ENCODE measurements around the gene IL17RB.
A peak's percentile ranks its signal among the peaks of the same experiment; 100 is the strongest.

Gene IL17RB

DNA sequence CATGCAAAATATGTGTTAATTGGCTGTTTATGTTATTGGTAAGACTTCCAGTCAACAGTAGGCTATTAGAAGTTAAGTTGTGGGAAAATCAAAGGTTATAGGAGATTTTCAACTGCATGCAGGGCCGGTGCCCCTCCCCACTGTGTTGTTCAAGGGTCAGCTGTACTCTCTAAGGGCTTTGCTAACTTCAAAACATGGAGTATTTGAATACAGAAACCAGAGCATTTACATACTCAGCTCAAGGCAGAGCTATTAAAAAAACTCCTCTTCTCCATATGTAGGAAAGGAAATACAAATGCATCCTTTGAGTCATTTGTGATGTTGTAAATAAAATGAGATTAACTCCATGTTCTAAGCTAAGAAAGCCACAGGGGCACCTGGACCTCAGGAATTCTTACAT, 16.8 kb downstream of the IL17RB start:
- DNase-seq (no peak), ATAC-seq (no peak)

GRCh38 chr3:53865732-53866499, 19.5 kb downstream of the IL17RB start:
- DNase-seq (no peak), ATAC-seq (no peak)

DNA sequence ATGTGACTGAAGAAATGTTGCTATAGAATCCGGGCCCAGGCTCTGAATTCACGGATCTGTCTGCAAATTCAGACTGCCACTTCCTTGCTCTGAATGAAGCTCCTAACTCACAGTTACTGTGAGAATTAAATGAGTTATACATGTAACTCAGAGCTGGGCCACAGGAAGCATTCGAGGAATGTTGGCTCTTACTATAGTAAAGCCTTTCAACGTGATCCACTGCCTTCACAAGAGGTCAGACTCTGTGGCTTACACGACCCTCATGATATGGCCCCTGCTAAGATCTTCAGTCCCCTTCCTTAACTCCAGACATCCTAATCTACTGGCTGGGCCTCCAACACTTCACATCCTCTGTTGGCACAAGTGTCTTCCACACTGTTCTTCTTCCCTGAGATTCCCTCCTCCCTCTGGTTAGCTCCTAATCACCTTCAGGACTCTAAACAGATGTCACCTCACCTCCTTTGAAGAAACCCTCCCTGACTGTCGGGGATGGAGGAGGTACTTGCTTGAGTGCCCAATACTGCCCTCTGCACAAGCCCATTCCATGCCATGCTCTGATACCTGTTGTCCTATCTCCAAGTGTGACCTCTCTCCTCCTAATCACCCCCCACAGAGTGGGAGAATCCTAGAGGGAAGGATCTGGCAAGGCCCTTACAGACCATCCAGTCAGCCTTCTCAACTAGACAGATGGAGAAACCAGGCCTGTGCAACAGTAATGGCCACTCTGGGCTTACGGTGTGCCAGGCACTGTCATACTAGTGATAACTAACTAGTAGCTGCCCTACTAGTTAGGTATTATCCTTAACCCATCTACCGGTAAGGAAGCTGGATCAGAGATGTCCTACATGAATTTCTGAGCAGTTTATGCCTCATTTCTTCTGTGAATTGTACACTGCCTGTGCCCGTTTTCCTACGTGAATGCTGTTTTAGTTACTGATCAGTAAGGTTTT, 34.3 kb downstream of the IL17RB start:
- ATAC-seq: no peak
- DNase-seq: no peak

DNA sequence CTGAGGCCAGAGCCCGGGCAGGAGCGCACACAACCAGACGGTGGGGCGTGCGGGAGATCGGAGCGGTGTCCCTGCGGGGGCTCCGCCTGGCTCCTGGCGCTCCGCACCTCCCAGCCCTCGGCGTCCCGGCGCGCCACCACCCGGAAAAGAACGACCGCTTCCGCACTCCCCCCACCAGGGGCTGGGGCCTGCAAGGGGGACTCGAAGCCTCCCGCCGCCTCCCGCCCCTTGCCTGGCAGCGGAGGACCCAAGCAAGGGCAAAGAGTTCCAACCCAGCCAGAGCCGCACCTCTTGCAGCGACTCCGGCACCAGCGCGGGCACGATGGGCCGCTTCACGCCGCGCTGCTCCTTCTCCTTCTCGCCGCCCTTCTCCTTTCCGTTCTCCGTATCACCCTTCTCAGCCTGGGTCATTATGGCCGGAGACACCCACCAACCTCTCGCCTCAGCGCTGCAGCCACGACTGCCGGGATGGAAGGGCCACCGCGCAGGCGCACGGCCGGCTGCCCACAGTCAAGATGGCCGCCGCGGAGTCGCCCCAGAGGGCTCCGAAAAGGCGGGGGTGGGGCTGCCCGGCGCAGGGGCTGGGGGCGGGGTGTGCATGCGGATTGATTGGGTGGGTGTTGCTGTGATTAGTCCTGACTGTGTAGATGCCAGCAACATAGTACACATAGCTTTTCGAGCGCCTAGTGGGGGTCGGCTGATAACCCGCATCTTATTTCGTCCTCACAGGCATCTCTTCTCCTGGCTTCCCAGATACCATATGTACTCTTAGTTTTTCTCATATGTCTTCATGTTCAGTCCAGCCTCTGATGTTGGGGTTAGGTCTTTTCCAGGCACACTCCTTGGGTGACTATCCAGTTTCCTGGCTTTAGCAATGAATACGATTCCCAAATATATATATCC, 35.6 kb downstream of the IL17RB start, which contains the start of gene ACTR8:
Gene ACTR8 (minus strand): TSS at position 462 of the 903 bp plus-strand sequence. CDS start 51 bp downstream, at position 411.
- peak; percentile 89 for DNase-seq
- ATAC-seq: peak; percentile 95

DNA sequence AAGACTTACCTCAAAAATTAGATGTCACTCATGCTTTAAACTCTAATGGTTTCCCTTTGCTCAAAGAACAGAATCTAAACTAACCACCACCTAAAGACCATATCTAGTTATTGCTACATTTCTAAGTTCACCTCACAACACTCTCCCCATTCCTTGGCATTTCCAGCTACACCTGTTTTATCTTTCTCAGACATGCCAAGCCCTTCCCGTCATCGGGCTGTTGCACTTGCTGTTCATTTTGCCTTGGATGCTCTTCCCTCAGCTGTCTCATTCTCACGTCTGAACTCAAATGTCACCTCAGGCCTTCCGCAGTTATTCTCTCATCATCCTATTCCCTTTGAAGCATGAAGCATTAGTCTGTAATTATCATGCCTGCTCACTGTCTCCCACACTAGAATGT, 36.6 kb downstream of the IL17RB start:
- DNase-seq (no peak), ATAC-seq (no peak)

GRCh38 chr3:53884623-53885022, 38.3 kb downstream of the IL17RB start:
- DNase-seq: no peak
- no peak for ATAC-seq

GRCh38 chr3:53885239-53885638, 38.9 kb downstream of the IL17RB start:
- no peak for ATAC-seq

DNA sequence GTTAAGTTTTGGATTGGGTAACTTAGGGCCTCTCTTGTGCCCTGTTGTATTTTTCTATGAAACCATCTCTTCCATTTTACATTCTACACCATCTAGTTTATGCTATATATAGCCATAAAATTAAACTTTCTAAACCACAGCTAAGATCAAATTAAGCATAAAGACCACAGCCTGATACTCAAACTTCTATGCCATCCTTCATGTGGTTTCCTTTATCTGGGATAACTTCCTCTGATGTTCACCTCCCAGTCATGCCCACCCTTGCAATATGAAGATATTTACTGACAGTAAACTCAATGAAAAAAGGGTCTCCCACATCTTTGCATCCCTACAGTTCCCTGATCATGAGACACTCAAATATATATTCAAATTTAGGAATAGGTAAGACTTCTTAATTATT, 41.1 kb downstream of the IL17RB start:
- DNase-seq: no peak
- ATAC-seq: no peak

More at GRCh38 chr3:53885239-53885638, 38.9 kb downstream of the IL17RB start:
- no peak for DNase-seq

- ATAC-seq: no peak
- no peak for DNase-seq
Measured at GRCh38 chr3:53888232-53888631, 41.9 kb downstream of the IL17RB start.

GRCh38 chr3:53890726-53891475, 44.5 kb downstream of the IL17RB start:
- peak; percentile 33 for DNase-seq
- no peak for ATAC-seq

DNA sequence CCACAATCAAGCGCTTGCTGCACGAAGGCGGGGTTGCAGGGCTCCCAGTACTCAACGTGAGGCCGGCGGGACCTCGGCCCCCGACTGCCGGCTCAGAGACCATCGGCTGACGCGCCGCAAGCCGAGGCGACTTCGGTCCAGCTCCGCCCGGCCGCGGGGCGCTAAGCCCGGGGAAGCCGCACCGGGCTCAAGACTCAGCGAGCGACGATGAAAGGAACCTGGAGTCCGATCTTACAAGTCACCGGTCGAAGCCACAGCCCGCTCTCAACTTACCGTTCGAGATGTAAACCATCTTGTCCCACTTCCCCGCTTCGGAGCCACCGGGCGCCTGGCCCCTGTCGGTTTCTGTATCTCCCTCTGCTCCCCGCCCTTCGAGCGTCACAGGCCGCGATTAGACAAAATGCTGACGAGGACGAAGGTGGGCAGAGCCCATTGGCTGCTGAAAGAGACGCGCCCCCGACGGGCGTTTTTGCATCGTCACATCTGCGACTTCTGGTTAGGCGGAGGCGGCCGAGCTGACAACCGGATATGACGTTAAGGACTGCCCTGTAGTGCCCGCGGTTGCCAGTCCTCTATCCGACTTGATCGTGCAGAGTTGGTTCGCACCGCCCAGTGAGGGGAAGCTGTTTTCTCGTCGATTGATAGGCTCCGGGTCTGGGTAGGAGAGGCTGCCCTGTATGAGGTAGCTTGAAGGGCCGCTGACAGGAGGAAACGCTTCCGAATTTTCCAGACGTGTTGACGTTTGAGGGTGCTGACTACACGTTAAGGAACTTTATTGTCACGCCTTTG, 45.3 kb downstream of the IL17RB start, which contains the start of gene SELENOK:
Gene SELENOK (minus strand): TSS at position 363 of the 789 bp plus-strand sequence.
- peak; percentile 94 for DNase-seq
- ATAC-seq: peak; percentile 97

DNA sequence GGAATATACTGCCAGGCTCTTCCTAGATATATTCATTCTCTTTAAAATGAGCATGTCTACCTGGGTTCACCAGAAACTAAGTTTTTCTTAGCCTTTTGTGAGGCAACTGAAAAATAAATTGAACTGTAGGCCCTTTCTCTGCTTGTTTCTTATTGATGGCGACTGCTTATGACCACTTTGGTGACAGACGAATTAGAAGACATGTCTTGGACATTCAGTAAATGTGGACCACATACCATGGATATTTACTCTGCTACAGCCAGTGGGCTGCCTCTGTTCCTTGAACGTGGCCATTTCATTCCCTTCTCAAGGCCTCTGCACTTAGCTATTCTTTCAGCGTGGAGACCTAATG, 45.9 kb downstream of the IL17RB start:
- ATAC-seq: no peak
- no peak for DNase-seq

GRCh38 chr3:53899750-53900149, 53.4 kb downstream of the IL17RB start:
- ATAC-seq (no peak), DNase-seq (no peak)

DNA sequence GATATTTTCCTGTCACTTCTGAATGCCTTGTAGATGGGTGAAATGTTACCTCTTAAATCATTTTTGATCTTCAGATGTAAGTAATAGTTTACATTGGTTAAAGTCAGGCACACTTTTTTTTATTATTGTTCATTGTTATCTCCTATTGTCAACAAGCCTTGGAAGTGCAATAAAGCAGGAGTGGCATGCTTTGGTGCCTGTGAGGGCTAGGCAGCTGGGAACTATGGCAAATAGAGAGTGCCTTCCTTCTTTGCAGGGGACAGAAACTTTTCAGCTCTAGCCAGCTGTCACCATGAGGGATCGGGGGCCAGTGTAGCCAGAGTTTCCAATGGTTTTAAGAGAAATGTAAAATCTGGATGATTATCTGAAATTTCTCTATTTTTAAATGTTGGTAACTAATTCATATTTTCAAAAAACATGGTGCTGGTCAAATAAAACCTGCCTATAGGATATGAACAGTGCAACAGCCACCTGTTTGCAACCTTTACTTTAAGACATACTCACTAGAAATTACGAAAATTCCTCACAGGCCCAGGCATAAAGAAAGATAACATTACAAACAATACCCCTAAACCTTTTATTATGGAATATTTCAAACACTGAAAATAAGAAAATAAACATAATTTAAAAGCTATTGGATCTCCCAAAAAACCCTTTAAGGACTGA, 54.4 kb downstream of the IL17RB start:
- ATAC-seq: no peak
- DNase-seq: no peak

DNA sequence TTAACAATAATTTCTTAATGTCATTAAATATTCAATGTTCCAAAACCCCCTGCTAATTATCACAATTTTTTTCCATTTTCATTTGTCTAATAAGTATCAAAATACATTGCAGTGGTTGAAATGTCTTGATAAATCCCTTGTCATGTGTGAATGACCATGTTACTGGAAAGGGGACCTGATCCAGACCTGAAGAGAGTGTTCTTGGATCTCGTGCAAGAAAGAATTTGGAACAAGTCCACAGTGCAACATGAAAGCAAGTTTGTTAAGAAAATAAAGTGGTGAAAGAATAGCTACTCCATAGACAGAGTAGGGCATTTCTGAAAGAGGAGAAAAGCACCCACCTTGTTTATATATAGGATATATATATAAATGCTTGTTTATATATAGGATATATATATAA, 55.7 kb downstream of the IL17RB start:
- ATAC-seq (no peak), DNase-seq (no peak)

GRCh38 chr3:53902711-53903110, 56.3 kb downstream of the IL17RB start:
- ATAC-seq (no peak), DNase-seq (no peak)

DNA sequence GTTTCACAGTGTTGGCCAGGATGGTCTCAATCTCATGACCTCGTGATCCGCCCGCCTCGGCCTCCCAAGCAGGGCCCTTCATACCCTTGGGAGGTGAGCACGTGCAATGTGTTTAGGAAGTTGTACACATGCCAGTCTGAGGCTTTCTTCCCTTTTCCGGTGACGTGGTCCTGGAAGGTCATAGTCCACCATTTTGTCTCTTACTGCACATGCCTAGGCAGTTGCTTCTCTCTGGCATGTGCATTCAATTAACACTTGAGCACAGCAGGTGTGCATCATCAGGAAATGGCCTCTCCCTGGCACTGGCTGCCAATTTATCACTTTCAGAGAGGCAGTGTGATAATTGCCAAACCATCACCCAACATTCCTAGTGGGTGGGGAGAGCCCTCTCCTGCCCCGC, 67.0 kb downstream of the IL17RB start:
- DNase-seq (no peak), ATAC-seq (no peak)
